ENCODE results near the gene CCDC12. TPM values are rescaled to one million over a fixed set of nuclear protein-coding genes. Genes with fewer than 3 reads are reported as not detected.

The CCDC12 gene
- total and polyA plus RNA-seq, 2 of the 13 experiments (the other 11 are each of a cell fraction or from before 2014, with no cell fraction given), result 30.1 to 49.5 TPM

DNA sequence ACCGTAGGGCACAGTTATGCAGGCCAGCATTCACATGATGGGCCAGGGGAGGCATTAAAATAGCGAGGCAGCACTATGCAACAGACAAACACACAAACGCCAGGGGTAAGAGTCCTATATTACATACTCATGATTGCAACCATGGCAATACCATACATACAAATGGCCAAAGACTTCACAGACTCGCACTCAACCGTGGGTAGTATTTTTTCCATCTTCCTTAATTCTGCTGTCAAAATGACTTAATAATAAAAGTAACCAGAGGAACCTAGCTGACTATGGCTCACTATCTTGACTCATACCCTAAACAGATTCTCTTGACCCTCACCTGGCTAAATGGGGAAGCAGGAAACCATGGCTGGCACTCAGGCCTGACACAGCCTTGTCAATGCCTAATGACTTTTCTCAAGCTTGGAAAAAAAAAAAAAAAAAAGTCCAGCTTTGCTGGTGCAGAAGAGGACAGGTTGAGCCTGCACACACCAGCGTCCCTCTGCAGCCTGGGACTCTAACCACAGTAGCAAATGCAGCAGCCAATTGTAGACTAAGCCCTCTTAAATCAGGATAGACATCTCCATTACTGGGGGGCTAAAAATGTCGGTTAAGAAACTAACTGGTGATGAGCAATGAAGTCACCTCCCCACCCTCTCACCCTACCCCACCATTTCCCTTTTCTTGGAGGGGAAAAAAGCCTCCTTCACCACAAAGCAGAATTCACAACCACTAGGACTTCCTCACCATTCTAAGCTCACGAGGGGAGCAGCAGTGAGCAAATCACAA lies 23.1 kb downstream of the CCDC12 start:
- no peak for ATAC-seq
- POLR2A ChIA-PET, result interaction anchor here (1.2 kb wide), 1 partner anchor 26 kb away, joined by 4 read pairs; the partner anchor contains the start of gene NBEAL2
- Histone ChIP-seq H3K4me1 (ENCODE audit: insufficient read depth, low read length) (peaks cover 81% of the 10 kb centered on the region), H3K27me3 (ENCODE audit: control insufficient read depth in 1 of 2, insufficient read depth in 2 of 2, low read length in 2 of 2) (no peaks in the 10 kb centered on the region), H3K36me3 (replicated peaks in 1 of 2; ENCODE audit: control insufficient read depth in 1 of 2, insufficient read depth in 2 of 2, low read length in 2 of 2) (peaks cover 0 to 2% of the 10 kb centered on the region in 2 experiments; a peak in 1 of 5 replicates), H3K4me3 (replicated peaks in 1 of 3; ENCODE audit: insufficient read depth in 1 of 3, low read depth in 2 of 3, low read length in 3 of 3) (no peak overlapping the region), H3K9ac (ENCODE audit: insufficient read depth, low read depth, low read length) (no peak overlapping the region), H3K79me2 (ENCODE audit: insufficient read depth, low read length) (peaks cover 91% of the 10 kb centered on the region), H3K27ac (ENCODE audit: extremely low read length, insufficient read depth, low read length) (no peak overlapping the region), H4K20me1 (ENCODE audit: insufficient read depth, low read length) (peaks cover 63% of the 10 kb centered on the region), H3K4me2 (ENCODE audit: low read depth, low read length) (no peak overlapping the region), H2AFZ (ENCODE audit: low read length) (no peak overlapping the region), H3K9me3 (ENCODE audit: low read length) (no peaks in the 10 kb centered on the region)
- WGBS (ENCODE audit: low lambda C conversion rate), result 92% methylated on average over 8 of the region's 8 CpGs
- TF ChIP-seq NCOR1 (IDR thresholded peaks at IDR 0.05; ENCODE audit: borderline replicate concordance, low read length), result no peak
- TF ChIP-seq, protein P1, sequence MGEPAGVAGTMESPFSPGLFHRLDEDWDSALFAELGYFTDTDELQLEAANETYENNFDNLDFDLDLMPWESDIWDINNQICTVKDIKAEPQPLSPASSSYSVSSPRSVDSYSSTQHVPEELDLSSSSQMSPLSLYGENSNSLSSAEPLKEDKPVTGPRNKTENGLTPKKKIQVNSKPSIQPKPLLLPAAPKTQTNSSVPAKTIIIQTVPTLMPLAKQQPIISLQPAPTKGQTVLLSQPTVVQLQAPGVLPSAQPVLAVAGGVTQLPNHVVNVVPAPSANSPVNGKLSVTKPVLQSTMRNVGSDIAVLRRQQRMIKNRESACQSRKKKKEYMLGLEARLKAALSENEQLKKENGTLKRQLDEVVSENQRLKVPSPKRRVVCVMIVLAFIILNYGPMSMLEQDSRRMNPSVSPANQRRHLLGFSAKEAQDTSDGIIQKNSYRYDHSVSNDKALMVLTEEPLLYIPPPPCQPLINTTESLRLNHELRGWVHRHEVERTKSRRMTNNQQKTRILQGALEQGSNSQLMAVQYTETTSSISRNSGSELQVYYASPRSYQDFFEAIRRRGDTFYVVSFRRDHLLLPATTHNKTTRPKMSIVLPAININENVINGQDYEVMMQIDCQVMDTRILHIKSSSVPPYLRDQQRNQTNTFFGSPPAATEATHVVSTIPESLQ (CRISPR knock-in tag; conservative IDR thresholded peaks at IDR 0.05), result no peak
- TF ChIP-seq CREB1 (IDR thresholded peaks at IDR 0.05), result no peak
- no peak for TF ChIP-seq CREB1 (CRISPR knock-in tag; IDR thresholded peaks at IDR 0.05)
- TF ChIP-seq PCBP2 (optimal IDR thresholded peaks at IDR 0.05; ENCODE audit: low read depth, low read length, poor library complexity, severe bottlenecking), result no peak
- TF ChIP-seq KMT2B (CRISPR knock-in tag; IDR thresholded peaks at IDR 0.05), result no peak
- no peak for TF ChIP-seq REXO4 (CRISPR knock-in tag; IDR thresholded peaks at IDR 0.05; ENCODE audit: borderline replicate concordance)
- no peak for TF ChIP-seq RNF2 (conservative IDR thresholded peaks at IDR 0.05; ENCODE audit: low read depth)
- no peak for TF ChIP-seq ZNF761 (CRISPR knock-in tag; conservative IDR thresholded peaks at IDR 0.05)
- no peak for TF ChIP-seq ZNF34 (CRISPR knock-in tag; IDR thresholded peaks at IDR 0.05; ENCODE audit: borderline replicate concordance)
- TF ChIP-seq ZNF354B (CRISPR knock-in tag; IDR thresholded peaks at IDR 0.05), result no peak
- TF ChIP-seq, protein P2, sequence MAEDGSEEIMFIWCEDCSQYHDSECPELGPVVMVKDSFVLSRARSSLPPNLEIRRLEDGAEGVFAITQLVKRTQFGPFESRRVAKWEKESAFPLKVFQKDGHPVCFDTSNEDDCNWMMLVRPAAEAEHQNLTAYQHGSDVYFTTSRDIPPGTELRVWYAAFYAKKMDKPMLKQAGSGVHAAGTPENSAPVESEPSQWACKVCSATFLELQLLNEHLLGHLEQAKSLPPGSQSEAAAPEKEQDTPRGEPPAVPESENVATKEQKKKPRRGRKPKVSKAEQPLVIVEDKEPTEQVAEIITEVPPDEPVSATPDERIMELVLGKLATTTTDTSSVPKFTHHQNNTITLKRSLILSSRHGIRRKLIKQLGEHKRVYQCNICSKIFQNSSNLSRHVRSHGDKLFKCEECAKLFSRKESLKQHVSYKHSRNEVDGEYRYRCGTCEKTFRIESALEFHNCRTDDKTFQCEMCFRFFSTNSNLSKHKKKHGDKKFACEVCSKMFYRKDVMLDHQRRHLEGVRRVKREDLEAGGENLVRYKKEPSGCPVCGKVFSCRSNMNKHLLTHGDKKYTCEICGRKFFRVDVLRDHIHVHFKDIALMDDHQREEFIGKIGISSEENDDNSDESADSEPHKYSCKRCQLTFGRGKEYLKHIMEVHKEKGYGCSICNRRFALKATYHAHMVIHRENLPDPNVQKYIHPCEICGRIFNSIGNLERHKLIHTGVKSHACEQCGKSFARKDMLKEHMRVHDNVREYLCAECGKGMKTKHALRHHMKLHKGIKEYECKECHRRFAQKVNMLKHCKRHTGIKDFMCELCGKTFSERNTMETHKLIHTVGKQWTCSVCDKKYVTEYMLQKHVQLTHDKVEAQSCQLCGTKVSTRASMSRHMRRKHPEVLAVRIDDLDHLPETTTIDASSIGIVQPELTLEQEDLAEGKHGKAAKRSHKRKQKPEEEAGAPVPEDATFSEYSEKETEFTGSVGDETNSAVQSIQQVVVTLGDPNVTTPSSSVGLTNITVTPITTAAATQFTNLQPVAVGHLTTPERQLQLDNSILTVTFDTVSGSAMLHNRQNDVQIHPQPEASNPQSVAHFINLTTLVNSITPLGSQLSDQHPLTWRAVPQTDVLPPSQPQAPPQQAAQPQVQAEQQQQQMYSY (CRISPR knock-in tag; IDR thresholded peaks at IDR 0.05), result no peak
- TF ChIP-seq, protein P3, sequence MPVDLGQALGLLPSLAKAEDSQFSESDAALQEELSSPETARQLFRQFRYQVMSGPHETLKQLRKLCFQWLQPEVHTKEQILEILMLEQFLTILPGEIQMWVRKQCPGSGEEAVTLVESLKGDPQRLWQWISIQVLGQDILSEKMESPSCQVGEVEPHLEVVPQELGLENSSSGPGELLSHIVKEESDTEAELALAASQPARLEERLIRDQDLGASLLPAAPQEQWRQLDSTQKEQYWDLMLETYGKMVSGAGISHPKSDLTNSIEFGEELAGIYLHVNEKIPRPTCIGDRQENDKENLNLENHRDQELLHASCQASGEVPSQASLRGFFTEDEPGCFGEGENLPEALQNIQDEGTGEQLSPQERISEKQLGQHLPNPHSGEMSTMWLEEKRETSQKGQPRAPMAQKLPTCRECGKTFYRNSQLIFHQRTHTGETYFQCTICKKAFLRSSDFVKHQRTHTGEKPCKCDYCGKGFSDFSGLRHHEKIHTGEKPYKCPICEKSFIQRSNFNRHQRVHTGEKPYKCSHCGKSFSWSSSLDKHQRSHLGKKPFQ (CRISPR knock-in tag; IDR thresholded peaks at IDR 0.05; ENCODE audit: insufficient replicate concordance), result no peak
- TF ChIP-seq, protein P4, sequence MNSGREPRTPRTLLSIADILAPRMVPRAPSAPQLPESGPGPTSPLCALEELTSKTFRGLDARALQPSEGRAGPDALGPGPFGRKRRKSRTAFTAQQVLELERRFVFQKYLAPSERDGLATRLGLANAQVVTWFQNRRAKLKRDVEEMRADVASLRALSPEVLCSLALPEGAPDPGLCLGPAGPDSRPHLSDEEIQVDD (CRISPR knock-in tag; IDR thresholded peaks at IDR 0.05; ENCODE audit: borderline replicate concordance), result no peak
- no peak for TF ChIP-seq ZNF253 (CRISPR knock-in tag; IDR thresholded peaks at IDR 0.05; ENCODE audit: borderline replicate concordance)
- in situ Hi-C loops (cut with HindIII; ENCODE audit: extremely low pct_ligation_motif_present, low pct_unique_long_range_greater_than_20kb) (no loop called here), intact Hi-C loops (cut with micrococcal nuclease; ENCODE audit: unreplicated experiment) (no loop called here)
- no peak for FAIRE-seq
- no peak for DNase-seq (ENCODE audit: low spot score)
- CTCF ChIA-PET (ENCODE audit: low intra/inter-chr PET ratio, low total read pairs), result no interaction called here
- no TSS peak for BruUV-seq (replicated peaks)
